ENCODE measurements around the gene KRTAP4-5. TPM values are rescaled to one million over a fixed set of nuclear protein-coding genes. Genes with fewer than 3 reads are reported as not detected.

The KRTAP4-5 gene
- total and polyA plus RNA-seq, 2 experiments from 2014 or later: not detected

- TF ChIP-seq ETS1 (IDR thresholded peaks at IDR 0.05): no peak
Measured at GRCh38 chr17:41171886-41172285, 22.3 kb upstream of the KRTAP4-5 start (continued).

GRCh38 chr17:41168121-41168520, 18.5 kb upstream of the KRTAP4-5 start, which contains the start of gene KRTAP4-3:
Gene KRTAP4-3, minus strand, starts transcription at chr17:41168221. Its CDS starts 49 bp downstream, at chr17:41168172.
- no peak within 1 kb of the TSS for H3K27ac Mint-ChIP-seq
- H3K4me1 Mint-ChIP-seq: peaks cover 2% of the 10 kb centered on the region; the same call in 1 of the 3 replicates
- no peaks in the 10 kb centered on the region for H4K20me1 ChIP-seq (replicated peaks; ENCODE audit: insufficient read depth)
- H3F3A ChIP-seq (replicated peaks; ENCODE audit: low read depth): no peaks in the 10 kb centered on the region
- H3K79me2 ChIP-seq (replicated peaks; ENCODE audit: insufficient read depth): no peaks in the 10 kb centered on the region
- H3K27ac ChIP-seq (ENCODE audit: low read depth): no peak within 1 kb of the TSS
- no peak for DNase-seq (ENCODE audit: low spot score)
- H3K27me3 ChIP-seq (ENCODE audit: insufficient read depth): no peaks in the 10 kb centered on the region
- H3K27me3 Mint-ChIP-seq (ENCODE audit: insufficient read depth, low read depth, poor library complexity): peaks cover 2% of the 10 kb centered on the region
- H2AFZ ChIP-seq: no peak within 1 kb of the TSS
- no peaks in the 10 kb centered on the region for H3K9me2 ChIP-seq (ENCODE audit: insufficient read depth)
- no peaks in the 10 kb centered on the region for H3K36me3 Mint-ChIP-seq (ENCODE audit: low read depth)
- TF ChIP-seq, protein P1, sequence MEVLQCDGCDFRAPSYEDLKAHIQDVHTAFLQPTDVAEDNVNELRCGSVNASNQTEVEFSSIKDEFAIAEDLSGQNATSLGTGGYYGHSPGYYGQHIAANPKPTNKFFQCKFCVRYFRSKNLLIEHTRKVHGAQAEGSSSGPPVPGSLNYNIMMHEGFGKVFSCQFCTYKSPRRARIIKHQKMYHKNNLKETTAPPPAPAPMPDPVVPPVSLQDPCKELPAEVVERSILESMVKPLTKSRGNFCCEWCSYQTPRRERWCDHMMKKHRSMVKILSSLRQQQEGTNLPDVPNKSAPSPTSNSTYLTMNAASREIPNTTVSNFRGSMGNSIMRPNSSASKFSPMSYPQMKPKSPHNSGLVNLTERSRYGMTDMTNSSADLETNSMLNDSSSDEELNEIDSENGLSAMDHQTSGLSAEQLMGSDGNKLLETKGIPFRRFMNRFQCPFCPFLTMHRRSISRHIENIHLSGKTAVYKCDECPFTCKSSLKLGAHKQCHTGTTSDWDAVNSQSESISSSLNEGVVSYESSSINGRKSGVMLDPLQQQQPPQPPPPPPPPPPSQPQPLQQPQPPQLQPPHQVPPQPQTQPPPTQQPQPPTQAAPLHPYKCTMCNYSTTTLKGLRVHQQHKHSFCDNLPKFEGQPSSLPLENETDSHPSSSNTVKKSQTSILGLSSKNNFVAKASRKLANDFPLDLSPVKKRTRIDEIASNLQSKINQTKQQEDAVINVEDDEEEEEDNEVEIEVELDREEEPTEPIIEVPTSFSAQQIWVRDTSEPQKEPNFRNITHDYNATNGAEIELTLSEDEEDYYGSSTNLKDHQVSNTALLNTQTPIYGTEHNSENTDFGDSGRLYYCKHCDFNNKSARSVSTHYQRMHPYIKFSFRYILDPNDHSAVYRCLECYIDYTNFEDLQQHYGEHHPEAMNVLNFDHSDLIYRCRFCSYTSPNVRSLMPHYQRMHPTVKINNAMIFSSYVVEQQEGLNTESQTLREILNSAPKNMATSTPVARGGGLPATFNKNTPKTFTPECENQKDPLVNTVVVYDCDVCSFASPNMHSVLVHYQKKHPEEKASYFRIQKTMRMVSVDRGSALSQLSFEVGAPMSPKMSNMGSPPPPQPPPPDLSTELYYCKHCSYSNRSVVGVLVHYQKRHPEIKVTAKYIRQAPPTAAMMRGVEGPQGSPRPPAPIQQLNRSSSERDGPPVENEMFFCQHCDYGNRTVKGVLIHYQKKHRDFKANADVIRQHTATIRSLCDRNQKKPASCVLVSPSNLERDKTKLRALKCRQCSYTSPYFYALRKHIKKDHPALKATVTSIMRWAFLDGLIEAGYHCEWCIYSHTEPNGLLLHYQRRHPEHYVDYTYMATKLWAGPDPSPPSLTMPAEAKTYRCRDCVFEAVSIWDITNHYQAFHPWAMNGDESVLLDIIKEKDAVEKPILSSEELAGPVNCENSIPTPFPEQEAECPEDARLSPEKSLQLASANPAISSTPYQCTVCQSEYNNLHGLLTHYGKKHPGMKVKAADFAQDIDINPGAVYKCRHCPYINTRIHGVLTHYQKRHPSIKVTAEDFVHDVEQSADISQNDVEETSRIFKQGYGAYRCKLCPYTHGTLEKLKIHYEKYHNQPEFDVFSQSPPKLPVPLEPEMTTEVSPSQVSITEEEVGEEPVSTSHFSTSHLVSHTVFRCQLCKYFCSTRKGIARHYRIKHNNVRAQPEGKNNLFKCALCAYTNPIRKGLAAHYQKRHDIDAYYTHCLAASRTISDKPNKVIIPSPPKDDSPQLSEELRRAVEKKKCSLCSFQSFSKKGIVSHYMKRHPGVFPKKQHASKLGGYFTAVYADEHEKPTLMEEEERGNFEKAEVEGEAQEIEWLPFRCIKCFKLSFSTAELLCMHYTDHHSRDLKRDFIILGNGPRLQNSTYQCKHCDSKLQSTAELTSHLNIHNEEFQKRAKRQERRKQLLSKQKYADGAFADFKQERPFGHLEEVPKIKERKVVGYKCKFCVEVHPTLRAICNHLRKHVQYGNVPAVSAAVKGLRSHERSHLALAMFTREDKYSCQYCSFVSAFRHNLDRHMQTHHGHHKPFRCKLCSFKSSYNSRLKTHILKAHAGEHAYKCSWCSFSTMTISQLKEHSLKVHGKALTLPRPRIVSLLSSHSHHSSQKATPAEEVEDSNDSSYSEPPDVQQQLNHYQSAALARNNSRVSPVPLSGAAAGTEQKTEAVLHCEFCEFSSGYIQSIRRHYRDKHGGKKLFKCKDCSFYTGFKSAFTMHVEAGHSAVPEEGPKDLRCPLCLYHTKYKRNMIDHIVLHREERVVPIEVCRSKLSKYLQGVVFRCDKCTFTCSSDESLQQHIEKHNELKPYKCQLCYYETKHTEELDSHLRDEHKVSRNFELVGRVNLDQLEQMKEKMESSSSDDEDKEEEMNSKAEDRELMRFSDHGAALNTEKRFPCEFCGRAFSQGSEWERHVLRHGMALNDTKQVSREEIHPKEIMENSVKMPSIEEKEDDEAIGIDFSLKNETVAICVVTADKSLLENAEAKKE (CRISPR knock-in tag; IDR thresholded peaks at IDR 0.05): no peak
- TF ChIP-seq ETS1 (IDR thresholded peaks at IDR 0.05) (no peak), JUNB (IDR thresholded peaks at IDR 0.05; ENCODE audit: unreplicated experiment) (no peak)
- no peaks in the 10 kb centered on the region for H3K36me3 ChIP-seq (ENCODE audit: insufficient read depth)
- no peak for ATAC-seq
- H3K4me3 Mint-ChIP-seq: no peak within 1 kb of the TSS
- H3K4me1 ChIP-seq (ENCODE audit: insufficient read depth): no peaks in the 10 kb centered on the region
- H3K9me3 Mint-ChIP-seq: no peaks in the 10 kb centered on the region; the same call in 2 of the 3 replicates
- H3K4me3 ChIP-seq: no peak within 1 kb of the TSS
- no peak within 1 kb of the TSS for H3K4me2 ChIP-seq
